Astrocyte of the cerebellum (primary cell): ENCODE data around the gene STRN3.
"Not testable (repeated sequence)": the region's sequence is repeated elsewhere in the genome, so short reads cannot be mapped to it uniquely, and the experiment has no call there.

Experiments used
- DNase-seq: peaks from one replicate; pipeline ENCODE4 v3.0.0-alpha.2; 2011; ENCODE audit warnings: low read depth
- H3K4me3 ChIP-seq: 2 replicates; pipeline ENCODE4 v1.5.1; 2011; ENCODE audit warnings: mild to moderate bottlenecking, low read depth, low read length, moderate library complexity
- CTCF ChIP-seq: IDR thresholded peaks from 2 replicates; pipeline ENCODE4 v1.5.1; 2012; ENCODE audit warnings: low read length, low read depth, moderate library complexity, mild to moderate bottlenecking; ENCODE audit errors: missing control alignments
- in situ Hi-C: cut with HindIII; loops from 2 replicates; pipeline ENCODE4 v1.10.0; 2017; ENCODE audit warnings: low sequenced_read_pairs

Gene STRN3

GRCh38 chr14:31013841-31014240, 12.3 kb downstream of the STRN3 start:
- TF ChIP-seq CTCF: no peak
- DNase-seq: no peak
- H3K4me3 ChIP-seq: no peak overlapping the region
- in situ Hi-C loops: no loop called here

GRCh38 chr14:31010935-31011334, 15.2 kb downstream of the STRN3 start:
- in situ Hi-C loops: no loop called here
- no peak for DNase-seq
- no peak overlapping the region for H3K4me3 ChIP-seq
- TF ChIP-seq CTCF: no peak

GRCh38 chr14:31009836-31010574, 16.2 kb downstream of the STRN3 start:
- in situ Hi-C loops: no loop called here
- DNase-seq: no peak
- no peak overlapping the region for H3K4me3 ChIP-seq
- no peak for TF ChIP-seq CTCF

- no peak for DNase-seq
- H3K4me3 ChIP-seq: no peak overlapping the region
- in situ Hi-C loops: no loop called here
- TF ChIP-seq CTCF: no peak
These were observed 19.5 kb downstream of the STRN3 start for GRCh38 chr14:31006703-31007102.

GRCh38 chr14:31004007-31004406, 22.2 kb downstream of the STRN3 start:
- in situ Hi-C loops, DNase-seq, H3K4me3 ChIP-seq: not testable (repeated sequence)

GRCh38 chr14:31003284-31003683, 22.9 kb downstream of the STRN3 start:
- H3K4me3 ChIP-seq: no peak overlapping the region
- no peak for DNase-seq
- in situ Hi-C loops: no loop called here
- no peak for TF ChIP-seq CTCF

- no peak for TF ChIP-seq CTCF
- in situ Hi-C loops: no loop called here
- no peak overlapping the region for H3K4me3 ChIP-seq
- no peak for DNase-seq
These were observed 24.9 kb downstream of the STRN3 start for GRCh38 chr14:31001339-31001658.
